ENCODE measurements around the gene MRPS10.

DNA sequence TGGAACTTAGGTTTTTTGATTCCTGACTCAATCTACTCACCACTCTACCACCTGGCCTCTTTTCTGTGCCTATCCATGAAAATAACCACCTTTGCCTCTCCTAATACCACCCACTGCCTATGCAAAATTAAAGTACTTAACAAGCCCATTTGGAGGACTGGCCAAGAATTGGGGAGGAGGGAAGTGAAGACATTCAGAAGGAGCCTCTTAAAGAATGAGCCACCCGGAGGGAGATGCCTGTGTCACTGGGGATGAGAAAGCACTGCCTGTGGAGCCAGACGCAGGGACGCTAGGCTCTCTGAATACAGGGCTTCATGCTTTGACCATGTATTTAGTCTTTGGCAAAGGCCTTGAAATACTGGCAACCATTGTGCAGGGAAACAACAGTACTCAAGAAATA, 40.0 kb upstream of the MRPS10 start:
- TF ChIP-seq RAD21 (IDR thresholded peaks at IDR 0.05) (no peak), CTCF (IDR thresholded peaks at IDR 0.05; ENCODE audit: low read depth, low read length, missing input control) (no peak), RXRA (IDR thresholded peaks at IDR 0.05) (no peak), GABPA (IDR thresholded peaks at IDR 0.05 in 1 of 2, conservative IDR thresholded peaks at IDR 0.05 in 1 of 2) (no peak), MAX (IDR thresholded peaks at IDR 0.05) (no peak), JUND (IDR thresholded peaks at IDR 0.05) (no peak), EGR1 (IDR thresholded peaks at IDR 0.05; ENCODE audit: low read depth in 2 of 2) (no peak), SP1 (IDR thresholded peaks at IDR 0.05) (no peak), HNF4A (conservative IDR thresholded peaks at IDR 0.05) (no peak), HNF4G (IDR thresholded peaks at IDR 0.05) (no peak), FOXA1 (IDR thresholded peaks at IDR 0.05) (no peak), TAF1 (conservative IDR thresholded peaks at IDR 0.05) (no peak)
- TF ChIP-seq, protein P1, sequence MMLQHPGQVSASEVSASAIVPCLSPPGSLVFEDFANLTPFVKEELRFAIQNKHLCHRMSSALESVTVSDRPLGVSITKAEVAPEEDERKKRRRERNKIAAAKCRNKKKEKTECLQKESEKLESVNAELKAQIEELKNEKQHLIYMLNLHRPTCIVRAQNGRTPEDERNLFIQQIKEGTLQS (IDR thresholded peaks at IDR 0.05) = no peak
- TF ChIP-seq, protein P2, sequence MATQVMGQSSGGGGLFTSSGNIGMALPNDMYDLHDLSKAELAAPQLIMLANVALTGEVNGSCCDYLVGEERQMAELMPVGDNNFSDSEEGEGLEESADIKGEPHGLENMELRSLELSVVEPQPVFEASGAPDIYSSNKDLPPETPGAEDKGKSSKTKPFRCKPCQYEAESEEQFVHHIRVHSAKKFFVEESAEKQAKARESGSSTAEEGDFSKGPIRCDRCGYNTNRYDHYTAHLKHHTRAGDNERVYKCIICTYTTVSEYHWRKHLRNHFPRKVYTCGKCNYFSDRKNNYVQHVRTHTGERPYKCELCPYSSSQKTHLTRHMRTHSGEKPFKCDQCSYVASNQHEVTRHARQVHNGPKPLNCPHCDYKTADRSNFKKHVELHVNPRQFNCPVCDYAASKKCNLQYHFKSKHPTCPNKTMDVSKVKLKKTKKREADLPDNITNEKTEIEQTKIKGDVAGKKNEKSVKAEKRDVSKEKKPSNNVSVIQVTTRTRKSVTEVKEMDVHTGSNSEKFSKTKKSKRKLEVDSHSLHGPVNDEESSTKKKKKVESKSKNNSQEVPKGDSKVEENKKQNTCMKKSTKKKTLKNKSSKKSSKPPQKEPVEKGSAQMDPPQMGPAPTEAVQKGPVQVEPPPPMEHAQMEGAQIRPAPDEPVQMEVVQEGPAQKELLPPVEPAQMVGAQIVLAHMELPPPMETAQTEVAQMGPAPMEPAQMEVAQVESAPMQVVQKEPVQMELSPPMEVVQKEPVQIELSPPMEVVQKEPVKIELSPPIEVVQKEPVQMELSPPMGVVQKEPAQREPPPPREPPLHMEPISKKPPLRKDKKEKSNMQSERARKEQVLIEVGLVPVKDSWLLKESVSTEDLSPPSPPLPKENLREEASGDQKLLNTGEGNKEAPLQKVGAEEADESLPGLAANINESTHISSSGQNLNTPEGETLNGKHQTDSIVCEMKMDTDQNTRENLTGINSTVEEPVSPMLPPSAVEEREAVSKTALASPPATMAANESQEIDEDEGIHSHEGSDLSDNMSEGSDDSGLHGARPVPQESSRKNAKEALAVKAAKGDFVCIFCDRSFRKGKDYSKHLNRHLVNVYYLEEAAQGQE (IDR thresholded peaks at IDR 0.05) = no peak
